Fibroblast of mammary gland (primary cell): Measurements from ENCODE around the gene TLR6.

ENCODE experiments used
- DNase-seq: peaks from one replicate; pipeline ENCODE4 v3.0.0-alpha.2; 2010; ENCODE audit warnings: low read depth
- H3K4me3 ChIP-seq: 2 replicates; pipeline ENCODE4 v1.5.1; 2011; ENCODE audit warnings: low read depth, mild to moderate bottlenecking, low read length, moderate library complexity; ENCODE audit not compliant: control insufficient read depth
- CTCF ChIP-seq: conservative IDR thresholded peaks from 2 replicates; pipeline ENCODE4 v1.5.1; 2011; ENCODE audit warnings: low read depth, low read length, inconsistent platforms; ENCODE audit not compliant: control insufficient read depth, insufficient read depth

The TLR6 gene

GRCh38 chr4:38804654-38805295, 51.8 kb downstream of the TLR6 start, which contains the start of gene TLR1:
TLR1 (minus strand) TSS chr4:38804791; CDS start chr4:38798831, 5,960 bp downstream.
- TF ChIP-seq CTCF, result peak; percentile 60
- DNase-seq, result peak; percentile 70
- H3K4me3 ChIP-seq, result no peak within 1 kb of the TSS

DNA sequence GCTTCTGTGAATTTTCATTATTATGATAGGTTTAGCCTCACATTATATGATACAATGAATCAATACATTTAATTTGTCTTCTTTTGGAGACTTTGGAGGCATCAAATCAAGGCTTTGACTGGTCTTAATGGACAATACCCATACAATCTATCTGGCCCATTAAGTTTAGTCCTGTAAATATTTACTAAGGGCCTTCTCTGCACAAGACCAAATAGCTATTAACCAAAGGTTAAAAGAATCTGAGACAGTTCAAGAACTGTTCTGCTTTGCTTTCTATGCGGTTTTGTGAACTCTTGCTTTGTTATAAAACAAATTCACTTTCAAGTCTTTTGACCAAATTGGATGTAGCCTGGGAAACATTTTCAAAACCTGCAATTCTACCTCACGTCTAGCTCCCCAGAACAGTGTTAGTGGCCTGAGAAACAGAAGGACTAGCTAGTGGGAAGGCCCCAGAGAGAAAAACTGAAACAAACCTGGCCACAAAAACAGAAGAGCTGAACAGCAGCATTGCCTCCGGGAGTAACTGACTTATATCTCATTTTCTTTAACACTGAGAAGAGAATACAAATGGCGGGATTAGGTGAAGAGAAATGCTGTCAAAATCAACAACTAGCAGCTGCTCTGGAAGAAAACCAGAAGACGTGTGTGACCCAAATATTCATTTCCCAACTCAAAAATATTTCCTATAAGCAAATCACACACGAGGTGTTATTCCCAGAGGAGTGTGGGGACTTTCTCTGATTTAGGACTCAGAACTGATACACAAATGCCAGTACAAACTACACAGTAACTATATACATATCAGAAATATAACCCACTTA, 52.6 kb downstream of the TLR6 start:
- no peak for TF ChIP-seq CTCF
- no peak for DNase-seq
- no peak overlapping the region for H3K4me3 ChIP-seq

DNA sequence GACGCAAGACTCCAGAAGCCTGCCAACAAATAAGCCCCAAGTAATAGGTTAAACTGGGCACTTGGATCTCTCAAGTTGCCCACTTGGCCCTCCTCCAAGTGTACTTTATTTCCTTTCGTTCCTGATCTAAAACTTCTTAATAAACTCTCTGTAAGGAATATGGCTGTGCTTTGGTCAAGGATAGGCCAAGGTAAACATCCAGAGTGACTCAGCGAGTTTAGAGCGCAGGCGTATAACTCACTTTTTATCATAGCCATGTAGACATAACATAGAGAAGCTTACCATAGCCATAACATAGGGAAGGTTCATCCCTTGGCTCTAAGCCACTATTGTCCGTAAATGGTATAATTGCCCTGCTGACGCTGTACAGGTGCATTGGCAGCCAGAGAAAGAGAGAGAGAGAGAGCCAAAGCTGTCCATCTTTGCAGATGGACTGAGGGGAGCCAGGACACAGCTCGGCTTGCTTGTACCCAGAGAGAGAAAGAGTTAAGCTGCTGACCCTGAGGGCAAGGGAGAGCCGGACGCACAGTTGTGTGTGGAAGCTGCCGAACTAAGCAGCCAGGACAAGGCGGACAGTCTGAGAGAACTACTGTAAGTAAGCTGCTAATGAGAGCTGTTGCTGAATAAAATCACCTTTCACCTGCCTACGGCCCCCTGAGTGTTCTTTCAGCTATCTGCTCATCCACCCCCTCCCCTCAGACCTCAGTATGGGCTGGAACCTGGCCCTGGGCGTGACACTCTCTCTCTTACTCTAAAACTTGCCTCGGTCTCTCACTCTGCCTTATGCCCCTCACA, 53.9 kb downstream of the TLR6 start:
- no peak overlapping the region for H3K4me3 ChIP-seq
- no peak for DNase-seq
- TF ChIP-seq CTCF, result no peak

- no peak for DNase-seq
Observed at GRCh38 chr4:38800961-38801450, 55.6 kb downstream of the TLR6 start.

GRCh38 chr4:38800366-38800765, 56.3 kb downstream of the TLR6 start:
- TF ChIP-seq CTCF, result no peak
- no peak for DNase-seq
- H3K4me3 ChIP-seq, result no peak overlapping the region

More at GRCh38 chr4:38800961-38801450, 55.6 kb downstream of the TLR6 start:
- no peak for TF ChIP-seq CTCF
- no peak overlapping the region for H3K4me3 ChIP-seq

GRCh38 chr4:38795087-38795486, 61.5 kb downstream of the TLR6 start:
- TF ChIP-seq CTCF, result no peak
- H3K4me3 ChIP-seq, result no peak overlapping the region
- no peak for DNase-seq
